Stimulated activated CD8-positive, alpha-beta memory T cell treated with anti-CD3 and anti-CD28 coated beads, Interleukin-15, amount 100 ng/mL, for 4 hours (primary cell): ENCODE results near the gene CREB5.
"Not testable (repeated sequence)": the region's sequence is repeated elsewhere in the genome, so short reads cannot be mapped to it uniquely, and the experiment has no call there.

ENCODE experiments used
- DNase-seq, 2 donors: peaks; one replicate each; pipeline ENCODE4 v3.0.0-alpha.2; 2020; ENCODE audit warnings: low read depth in 2 of 2

The CREB5 gene

DNA sequence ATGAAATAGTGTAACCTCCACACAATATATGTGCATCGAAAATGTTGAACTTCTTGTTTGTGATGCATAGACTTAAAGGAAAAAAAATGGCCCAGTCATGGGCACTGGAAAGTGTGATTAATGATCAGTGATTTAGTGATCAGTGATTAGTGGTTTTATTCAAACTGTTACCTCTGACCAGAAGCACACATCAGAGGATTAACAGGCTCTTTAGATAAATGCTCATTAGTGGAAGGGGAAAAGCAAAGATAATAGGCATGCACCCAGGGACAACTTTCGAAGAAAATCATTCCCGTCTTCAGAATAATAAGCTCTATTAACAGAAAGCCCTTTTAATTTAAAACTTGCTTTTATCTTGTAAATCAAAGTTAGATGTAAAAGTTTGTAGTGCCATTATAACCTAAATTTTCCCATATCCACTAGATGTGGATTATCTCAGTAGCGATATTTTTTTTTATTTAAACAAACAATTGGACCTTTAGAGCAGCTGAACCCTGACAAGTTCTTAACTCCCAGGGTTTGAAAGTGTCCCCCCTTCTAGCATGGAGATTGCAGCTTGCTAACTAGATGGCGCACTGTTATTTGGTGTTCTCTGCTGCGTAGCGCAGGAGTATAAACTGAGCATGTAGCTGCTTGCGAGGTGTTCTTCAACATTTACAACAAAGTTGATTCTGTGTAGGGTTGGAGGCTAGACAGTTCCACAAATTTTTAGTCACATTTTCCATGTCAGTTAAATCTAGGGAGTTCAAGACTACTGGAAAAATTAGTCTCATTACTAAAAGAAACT is at the start of gene CREB5:
Gene CREB5 (plus strand): TSS at position 643 of the 787 bp plus-strand sequence. CDS start 397 bp downstream, outside the sequence.
- DNase-seq, result no peak

- DNase-seq, result no peak
Measured at GRCh38 chr7:28362812-28363211, 49.5 kb upstream of the CREB5 start.

DNA sequence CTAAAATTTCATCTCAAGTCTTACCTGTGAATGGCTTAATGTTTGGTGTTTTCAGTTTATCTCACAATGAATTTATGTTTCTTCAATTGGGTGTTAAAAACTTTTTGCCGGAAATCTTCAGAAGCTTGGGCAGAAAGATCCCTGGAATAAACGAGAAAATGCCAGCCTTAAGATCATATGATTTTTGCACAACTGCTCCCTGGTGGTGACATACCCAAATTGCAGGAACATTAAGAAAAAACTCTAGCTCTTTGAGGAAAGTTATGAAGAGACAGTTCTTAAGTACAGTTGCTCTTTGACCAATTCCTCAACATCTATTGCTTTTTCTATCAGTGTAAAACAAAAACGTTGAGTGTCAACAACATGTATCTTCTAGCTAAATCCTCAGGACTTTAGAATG is 48.2 kb upstream of the CREB5 start:
- no peak for DNase-seq

DNA sequence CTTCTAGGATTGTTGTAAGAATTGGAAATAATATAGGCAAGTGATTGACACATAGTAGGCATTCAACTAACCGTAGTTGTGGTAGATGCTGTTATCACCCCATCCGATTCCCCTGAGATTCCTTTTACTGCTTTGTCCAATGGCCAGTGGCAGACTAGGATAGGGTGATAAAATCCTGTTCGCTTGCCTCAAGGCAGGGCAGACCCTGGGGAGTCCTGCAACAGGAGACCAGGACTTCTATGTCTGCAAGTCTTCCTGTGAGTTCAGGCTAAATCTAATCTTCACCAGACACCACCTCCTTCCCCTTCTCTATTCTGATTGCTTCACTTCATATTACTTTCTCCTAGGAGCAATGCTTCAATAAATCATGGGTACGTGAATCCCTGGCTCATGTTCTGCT is 42.8 kb upstream of the CREB5 start:
- DNase-seq, result no peak

GRCh38 chr7:28371846-28372245 is 40.5 kb upstream of the CREB5 start:
- no peak for DNase-seq

DNA sequence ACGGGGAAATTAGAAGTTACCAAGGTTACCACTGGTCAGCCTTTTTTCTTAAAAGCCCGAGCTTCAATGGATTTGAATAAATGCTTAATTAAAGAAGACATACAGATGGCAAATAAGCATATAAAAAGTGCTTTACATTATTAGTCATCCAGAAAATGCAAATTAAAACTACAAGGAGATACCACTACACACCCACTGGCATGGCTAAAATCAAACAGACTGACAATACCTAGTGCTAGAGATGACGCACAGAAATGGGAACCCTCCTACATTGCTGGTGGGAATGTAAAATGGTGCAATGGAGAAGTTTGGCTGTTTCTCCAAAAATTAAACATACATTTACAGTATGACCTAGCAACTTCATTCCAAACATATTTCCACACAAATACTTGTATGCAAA is 38.3 kb upstream of the CREB5 start:
- DNase-seq, result no peak

GRCh38 chr7:28375729-28376128 is 36.6 kb upstream of the CREB5 start:
- no peak for DNase-seq

DNA sequence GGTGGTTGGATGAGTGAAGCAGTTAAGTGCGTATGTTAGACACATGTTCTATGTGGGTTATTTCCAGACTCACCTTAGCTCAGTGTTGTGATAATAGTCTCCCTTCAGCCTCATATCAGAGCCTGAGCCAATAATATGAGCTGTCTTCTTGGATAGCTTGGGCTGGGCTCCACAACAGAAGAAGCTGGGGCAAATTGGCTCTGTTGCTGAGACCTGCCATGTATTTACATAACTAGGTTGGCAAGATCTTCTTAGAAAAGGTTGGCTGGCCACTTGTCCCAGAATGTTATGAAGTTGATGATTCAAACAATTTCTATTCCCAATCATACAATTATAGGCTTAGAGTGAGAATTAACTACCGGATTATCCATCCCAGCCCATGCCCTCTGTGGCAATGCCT is 35.7 kb upstream of the CREB5 start:
- DNase-seq, result no peak

GRCh38 chr7:28378574-28379149 is 33.7 kb upstream of the CREB5 start:
- DNase-seq, result no peak

DNA sequence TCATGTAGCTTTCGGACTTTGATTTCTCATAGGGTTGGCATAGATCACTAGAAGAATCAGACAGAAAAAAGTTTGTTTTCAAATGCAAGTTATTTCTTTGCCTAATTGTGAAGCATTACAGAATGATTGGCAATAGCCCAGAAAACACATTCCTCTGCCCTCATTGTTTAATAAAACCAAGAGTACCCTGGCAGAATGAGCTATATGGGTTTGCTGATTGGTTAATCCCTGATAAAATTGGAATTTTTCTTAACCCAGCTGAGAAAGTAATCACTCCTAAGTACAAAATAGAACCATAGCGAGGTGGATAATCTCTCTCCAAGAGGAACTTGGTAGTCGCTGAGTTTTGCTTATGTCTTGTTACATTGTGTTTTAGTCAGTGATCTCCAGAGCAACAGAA is 30.9 kb upstream of the CREB5 start:
- no peak for DNase-seq

DNA sequence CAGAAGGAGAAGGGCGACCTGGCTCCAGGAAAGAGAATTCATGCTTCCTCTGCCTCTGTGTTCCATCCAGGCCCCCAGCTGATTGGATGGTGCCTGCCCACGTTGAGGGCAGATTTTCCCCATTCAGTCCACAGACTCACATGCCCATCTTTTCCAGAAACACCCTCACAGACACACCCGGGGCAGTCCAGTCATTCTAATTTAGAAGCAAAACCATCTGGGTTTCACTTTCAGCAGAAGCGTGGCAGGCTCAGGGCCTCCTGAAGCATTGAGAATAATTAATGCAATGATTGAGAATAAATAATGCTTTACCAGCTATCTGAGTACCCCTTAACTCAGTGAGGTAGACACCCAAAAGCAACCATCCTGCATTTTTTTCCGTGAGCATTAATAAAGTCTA is 30.2 kb upstream of the CREB5 start:
- DNase-seq, result no peak

- DNase-seq, result no peak
Measured at GRCh38 chr7:28383975-28384374, 28.3 kb upstream of the CREB5 start.

- no peak for DNase-seq
Measured at GRCh38 chr7:28389504-28390395, 22.6 kb upstream of the CREB5 start.

GRCh38 chr7:28390426-28390825 is 21.9 kb upstream of the CREB5 start:
- DNase-seq, result no peak

- no peak for DNase-seq
Measured at GRCh38 chr7:28392289-28392688, 20.0 kb upstream of the CREB5 start.

GRCh38 chr7:28395404-28395803 is 16.9 kb upstream of the CREB5 start:
- no peak for DNase-seq

DNA sequence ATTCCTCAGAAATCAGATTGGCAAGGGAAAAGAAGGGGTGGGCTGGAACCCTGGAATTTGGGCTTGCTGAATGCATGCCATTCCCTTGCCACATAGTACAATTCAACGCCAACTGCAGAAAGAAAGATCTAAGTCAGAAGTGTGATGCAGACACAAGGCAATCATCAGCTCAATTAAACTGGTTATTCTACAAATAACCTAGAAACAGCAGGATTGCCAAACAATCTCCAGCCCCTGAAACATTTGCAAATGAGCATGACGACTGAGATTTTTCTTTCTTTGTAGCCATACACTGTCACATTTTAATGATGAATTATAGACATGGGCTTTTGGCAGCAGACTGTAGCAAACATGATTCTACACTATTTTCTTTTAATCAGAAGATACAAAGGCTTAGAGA is 16.5 kb upstream of the CREB5 start:
- DNase-seq, result no peak

- DNase-seq, result no peak
Measured at GRCh38 chr7:28397141-28397540, 15.2 kb upstream of the CREB5 start.

DNA sequence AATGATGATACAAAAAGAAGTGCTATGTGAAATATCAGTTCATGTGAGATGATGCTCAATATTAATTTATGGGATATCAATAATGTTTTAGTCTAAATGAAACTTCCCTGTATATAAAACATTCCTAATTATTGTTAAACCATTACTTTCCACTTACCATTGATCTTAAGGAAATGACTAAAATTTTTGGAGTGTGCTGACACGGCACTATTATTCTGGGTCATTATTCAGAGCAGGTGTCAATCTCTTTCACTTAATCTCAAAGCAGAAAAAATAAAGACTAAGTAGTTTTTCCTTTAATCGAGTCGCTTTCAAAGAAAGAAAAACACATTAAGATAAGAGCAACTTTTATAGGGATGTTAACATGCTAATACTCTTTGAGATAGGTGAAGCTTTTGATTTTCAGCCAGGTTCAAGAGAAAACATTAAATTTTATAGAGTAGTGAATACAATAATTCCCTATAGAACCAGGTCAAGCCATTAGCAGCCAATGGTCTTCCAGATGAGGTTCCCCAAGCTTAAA is 11.4 kb upstream of the CREB5 start:
- no peak for DNase-seq

DNA sequence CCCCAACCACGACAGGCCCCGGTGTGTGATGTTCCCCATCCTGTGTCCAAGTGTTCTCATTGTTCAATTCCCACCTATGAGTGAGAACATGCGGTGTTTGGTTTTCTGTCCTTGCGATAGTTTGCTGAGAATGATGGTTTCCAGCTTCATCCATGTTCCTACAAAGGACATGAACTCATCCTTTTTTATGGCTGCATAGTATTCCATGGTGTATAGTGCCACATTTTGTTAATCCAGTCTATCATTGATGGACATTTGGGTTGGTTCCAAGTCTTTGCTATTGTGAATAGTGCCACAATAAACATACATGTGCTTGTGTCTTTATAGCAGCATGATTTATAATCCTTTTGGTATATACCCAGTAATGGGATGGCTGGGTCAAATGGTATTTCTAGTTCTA is 10.8 kb upstream of the CREB5 start:
- not testable (repeated sequence) for DNase-seq

DNA sequence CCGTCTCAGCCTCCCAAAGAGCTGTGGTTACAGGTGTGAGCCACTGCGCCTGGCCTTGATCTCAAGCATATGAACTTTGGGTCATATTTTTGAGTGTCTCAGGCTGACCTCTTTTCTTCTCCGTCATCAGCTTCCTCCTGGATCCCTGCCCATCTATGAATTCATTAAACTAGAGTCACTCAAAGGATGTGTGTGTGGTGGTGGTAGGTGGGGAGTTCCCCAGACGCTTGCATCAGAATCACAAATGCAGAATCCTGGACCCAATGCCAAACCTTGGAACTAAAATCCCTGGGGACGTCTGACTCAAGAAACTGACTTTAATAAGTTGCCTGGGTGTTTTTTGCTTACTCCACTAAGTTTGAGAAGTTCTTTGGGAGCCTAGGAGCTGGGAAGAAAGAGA is 6.7 kb upstream of the CREB5 start:
- no peak for DNase-seq

DNA sequence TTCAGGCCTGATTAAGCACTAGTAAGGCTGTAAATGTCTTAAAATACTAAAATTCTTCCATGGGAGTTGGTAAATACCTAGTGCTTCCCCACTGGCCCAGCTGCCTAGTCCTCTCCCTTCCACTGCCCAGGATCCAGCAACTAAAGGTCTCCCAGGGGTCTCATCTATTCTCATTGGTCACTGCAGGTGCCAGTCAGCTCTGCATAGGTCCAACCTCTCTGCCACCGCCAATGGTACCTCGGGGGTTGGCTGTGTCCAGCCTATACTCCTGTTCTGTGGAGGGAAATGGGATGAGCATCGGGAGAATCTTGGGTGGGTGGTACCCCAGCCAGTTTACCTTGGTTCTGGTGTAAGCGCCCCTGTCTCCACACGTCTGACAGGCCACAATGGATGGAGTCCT is 6.1 kb upstream of the CREB5 start:
- DNase-seq, result no peak
